NCI-H1417 treated with DMSO at 0.1 percent for 48 hours (cell line): ENCODE data around the gene ANKS1B.

Source experiments
- DNase-seq: peaks from one replicate; lab custom pipeline; 2025; lab: John Stamatoyannopoulos, UW

Gene ANKS1B

GRCh38 chr12:99192489-99192888 is 792.2 kb downstream of the ANKS1B start:
- DNase-seq: no peak

GRCh38 chr12:99176871-99177270 is 807.9 kb downstream of the ANKS1B start:
- no peak for DNase-seq

- DNase-seq: no peak
Measured at GRCh38 chr12:99170461-99170860, 814.3 kb downstream of the ANKS1B start.

- no peak for DNase-seq
Measured at GRCh38 chr12:99170037-99170436, 814.7 kb downstream of the ANKS1B start.

GRCh38 chr12:99157946-99158345 is 826.8 kb downstream of the ANKS1B start:
- DNase-seq: no peak

GRCh38 chr12:99154983-99155336 is 829.8 kb downstream of the ANKS1B start:
- DNase-seq: no peak

- no peak for DNase-seq
Measured at GRCh38 chr12:99154216-99154982, 830.3 kb downstream of the ANKS1B start.

- DNase-seq: no peak
Measured at GRCh38 chr12:99153293-99153692, 831.4 kb downstream of the ANKS1B start.

GRCh38 chr12:99152337-99152736 is 832.4 kb downstream of the ANKS1B start:
- DNase-seq: no peak

GRCh38 chr12:99151744-99152143 is 833.0 kb downstream of the ANKS1B start:
- DNase-seq: peak; percentile 31

- DNase-seq: no peak
Measured at GRCh38 chr12:99147130-99147529, 837.6 kb downstream of the ANKS1B start.

- DNase-seq: no peak
Measured at GRCh38 chr12:99146730-99147129, 838.0 kb downstream of the ANKS1B start.

GRCh38 chr12:99146185-99146584 is 838.6 kb downstream of the ANKS1B start:
- DNase-seq: no peak

GRCh38 chr12:99142651-99143050 is 842.1 kb downstream of the ANKS1B start:
- no peak for DNase-seq

- DNase-seq: no peak
Measured at GRCh38 chr12:99140017-99140720, 844.6 kb downstream of the ANKS1B start.

GRCh38 chr12:99138393-99138792 is 846.3 kb downstream of the ANKS1B start:
- no peak for DNase-seq

- DNase-seq: no peak
Measured at GRCh38 chr12:99137124-99137855, 847.4 kb downstream of the ANKS1B start.

GRCh38 chr12:99136516-99136915 is 848.2 kb downstream of the ANKS1B start:
- DNase-seq: no peak

- no peak for DNase-seq
Measured at GRCh38 chr12:99135376-99135775, 849.4 kb downstream of the ANKS1B start.

GRCh38 chr12:99133401-99133800 is 851.3 kb downstream of the ANKS1B start:
- no peak for DNase-seq

- no peak for DNase-seq
Measured at GRCh38 chr12:99131751-99132199, 853.0 kb downstream of the ANKS1B start.

- DNase-seq: no peak
Measured at GRCh38 chr12:99130808-99131553, 853.8 kb downstream of the ANKS1B start.
